Activated CD8-positive, alpha-beta T cell treated with anti-CD3 and anti-CD28 coated beads, Interleukin-2, amount 10 ng/mL, durations not matched to agents 7 days and 5 days (primary cell): ENCODE results near the gene LHX5. TPM values are rescaled to one million over a fixed set of nuclear protein-coding genes. Genes with fewer than 3 reads are reported as not detected.

Experiments
- ATAC-seq: fragments of 150-1000 bp; cut with Tn5 transposase; one replicate; pipeline ENCODE4 v1.10.0; 2021; ENCODE audit warnings: moderate library complexity
- CTCF ChIA-PET: fragments of 350-600 bp; sonication (Branson Sonifier 250); formaldehyde crosslinking; loops from one replicate; lab custom pipeline; 2021; ENCODE audit warnings: antibody characterized with exemption; lab: Charles Lee
- POLR2A ChIA-PET: fragments of 350-600 bp; sonication (Branson Sonifier 250); formaldehyde crosslinking; loops from one replicate; lab custom pipeline; 2021; ENCODE audit warnings: antibody characterized with exemption; lab: Charles Lee
- DNase-seq: peaks from one replicate; pipeline ENCODE4 v3.0.0-alpha.2; 2020
- H3K27ac Mint-ChIP-seq: one replicate; pipeline ENCODE4 v1.8.0; 2021; ENCODE audit warnings: mild to moderate bottlenecking, mixed read lengths
- H3K27me3 Mint-ChIP-seq: one replicate; pipeline ENCODE4 v1.8.0; 2021; ENCODE audit warnings: low read depth, mixed read lengths
- H3K36me3 Mint-ChIP-seq: one replicate; pipeline ENCODE4 v1.8.0; 2021; ENCODE audit warnings: low read depth, mixed read lengths
- H3K4me1 Mint-ChIP-seq: one replicate; pipeline ENCODE4 v1.8.0; 2021; ENCODE audit warnings: low read depth, mixed read lengths
- H3K4me3 Mint-ChIP-seq: one replicate; pipeline ENCODE4 v1.8.0; 2021; ENCODE audit warnings: mild to moderate bottlenecking, mixed read lengths
- H3K9me3 Mint-ChIP-seq: one replicate; pipeline ENCODE4 v1.8.0; 2022; ENCODE audit warnings: mixed read lengths; ENCODE audit not compliant: insufficient read depth
- total RNA-seq, 2 experiments: library from RNA; stranded (reverse); gene quantifications; one replicate each; pipeline ENCODE4 v1.2.3, GENCODE V29; 2021

LHX5 gene
- not detected for total RNA-seq

- Mint-ChIP-seq H3K4me3 (no peak within 1 kb of the TSS), H3K4me1 (peaks cover 21% of the 10 kb centered on the region), H3K27ac (no peak within 1 kb of the TSS), H3K9me3 (no peaks in the 10 kb centered on the region), H3K27me3 (peaks cover 85% of the 10 kb centered on the region), H3K36me3 (no peaks in the 10 kb centered on the region)
- ChIA-PET CTCF (no interaction called here), POLR2A (no interaction called here)
- ATAC-seq (no peak), DNase-seq (no peak)
These were observed at the start of gene LHX5 for GRCh38 chr12:113471619-113472171. Gene LHX5, minus strand, starts transcription at chr12:113471871. Its CDS starts 373 bp downstream, at chr12:113471498.

GRCh38 chr12:113519464-113520307 is 48.0 kb upstream of the LHX5 start:
- no peaks in the 10 kb centered on the region for H3K9me3 Mint-ChIP-seq
- ATAC-seq (no peak), DNase-seq (no peak)
- H3K36me3 Mint-ChIP-seq: no peaks in the 10 kb centered on the region
- H3K27ac Mint-ChIP-seq: no peak overlapping the region
- H3K27me3 Mint-ChIP-seq: peaks cover 47% of the 10 kb centered on the region
- ChIA-PET POLR2A (no interaction called here), CTCF (no interaction called here)
- no peak overlapping the region for H3K4me3 Mint-ChIP-seq
- H3K4me1 Mint-ChIP-seq: no peaks in the 10 kb centered on the region

GRCh38 chr12:113515082-113515856 is 43.6 kb upstream of the LHX5 start:
- Mint-ChIP-seq H3K27ac (no peak overlapping the region), H3K36me3 (no peaks in the 10 kb centered on the region), H3K4me3 (no peak overlapping the region), H3K4me1 (no peaks in the 10 kb centered on the region), H3K9me3 (no peaks in the 10 kb centered on the region), H3K27me3 (peaks cover 47% of the 10 kb centered on the region)
- DNase-seq (no peak), ATAC-seq (no peak)
- CTCF ChIA-PET: no interaction called here
- POLR2A ChIA-PET: no interaction called here

GRCh38 chr12:113514602-113515001 is 42.9 kb upstream of the LHX5 start:
- Mint-ChIP-seq H3K4me3 (no peak overlapping the region), H3K36me3 (no peaks in the 10 kb centered on the region), H3K27ac (no peak overlapping the region), H3K9me3 (no peaks in the 10 kb centered on the region), H3K4me1 (no peaks in the 10 kb centered on the region), H3K27me3 (peaks cover 41% of the 10 kb centered on the region)
- ChIA-PET POLR2A (no interaction called here), CTCF (no interaction called here)
- DNase-seq (no peak), ATAC-seq (no peak)

- Mint-ChIP-seq H3K27me3 (peaks cover 28% of the 10 kb centered on the region), H3K4me3 (no peak overlapping the region)
- ATAC-seq: no peak
These were observed 40.9 kb upstream of the LHX5 start for GRCh38 chr12:113512568-113512967.

GRCh38 chr12:113506867-113507266 is 35.2 kb upstream of the LHX5 start:
- ATAC-seq (no peak), DNase-seq (no peak)
- Mint-ChIP-seq H3K27ac (no peak overlapping the region), H3K36me3 (no peaks in the 10 kb centered on the region), H3K9me3 (no peaks in the 10 kb centered on the region), H3K4me3 (no peak overlapping the region), H3K4me1 (no peaks in the 10 kb centered on the region), H3K27me3 (peaks cover 7% of the 10 kb centered on the region)
- POLR2A ChIA-PET: no interaction called here
- CTCF ChIA-PET: no interaction called here

More at GRCh38 chr12:113512568-113512967, 40.9 kb upstream of the LHX5 start:
- ChIA-PET CTCF (no interaction called here), POLR2A (no interaction called here)
- Mint-ChIP-seq H3K27ac (no peak overlapping the region), H3K4me1 (no peaks in the 10 kb centered on the region), H3K9me3 (no peaks in the 10 kb centered on the region), H3K36me3 (no peaks in the 10 kb centered on the region)
- no peak for DNase-seq

- POLR2A ChIA-PET: no interaction called here
- ATAC-seq (no peak), DNase-seq (no peak)
- H3K27me3 Mint-ChIP-seq: peaks cover 8% of the 10 kb centered on the region
- no peaks in the 10 kb centered on the region for H3K9me3 Mint-ChIP-seq
- CTCF ChIA-PET: no interaction called here
- H3K4me3 Mint-ChIP-seq: no peak overlapping the region
- no peak overlapping the region for H3K27ac Mint-ChIP-seq
- H3K36me3 Mint-ChIP-seq: no peaks in the 10 kb centered on the region
- no peaks in the 10 kb centered on the region for H3K4me1 Mint-ChIP-seq
These were observed 34.3 kb upstream of the LHX5 start for GRCh38 chr12:113505941-113506340.

- H3K4me1 Mint-ChIP-seq: no peaks in the 10 kb centered on the region
- ChIA-PET POLR2A (no interaction called here), CTCF (no interaction called here)
- no peak overlapping the region for H3K4me3 Mint-ChIP-seq
- ATAC-seq (no peak), DNase-seq (no peak)
- H3K27ac Mint-ChIP-seq: no peak overlapping the region
- H3K27me3 Mint-ChIP-seq: peaks cover 16% of the 10 kb centered on the region
- H3K9me3 Mint-ChIP-seq: no peaks in the 10 kb centered on the region
- no peaks in the 10 kb centered on the region for H3K36me3 Mint-ChIP-seq
These were observed 33.2 kb upstream of the LHX5 start for GRCh38 chr12:113504917-113505316.

GRCh38 chr12:113500782-113501311 is 29.2 kb upstream of the LHX5 start:
- Mint-ChIP-seq H3K4me3 (no peak overlapping the region), H3K27ac (no peak overlapping the region), H3K27me3 (peaks cover 13% of the 10 kb centered on the region), H3K36me3 (no peaks in the 10 kb centered on the region), H3K9me3 (no peaks in the 10 kb centered on the region), H3K4me1 (no peaks in the 10 kb centered on the region)
- ATAC-seq: no peak
- CTCF ChIA-PET: no interaction called here
- POLR2A ChIA-PET: no interaction called here
- no peak for DNase-seq

- no peak for ATAC-seq
- Mint-ChIP-seq H3K4me1 (no peaks in the 10 kb centered on the region), H3K36me3 (no peaks in the 10 kb centered on the region), H3K4me3 (no peak overlapping the region), H3K27ac (no peak overlapping the region), H3K27me3 (peaks cover 13% of the 10 kb centered on the region), H3K9me3 (no peaks in the 10 kb centered on the region)
- POLR2A ChIA-PET: no interaction called here
- DNase-seq: no peak
- CTCF ChIA-PET: no interaction called here
These were observed 28.6 kb upstream of the LHX5 start for GRCh38 chr12:113500306-113500675.

GRCh38 chr12:113498490-113498889 is 26.8 kb upstream of the LHX5 start:
- Mint-ChIP-seq H3K27me3 (peaks cover 13% of the 10 kb centered on the region), H3K4me3 (no peak overlapping the region), H3K4me1 (no peaks in the 10 kb centered on the region), H3K36me3 (no peaks in the 10 kb centered on the region), H3K27ac (no peak overlapping the region), H3K9me3 (no peaks in the 10 kb centered on the region)
- ATAC-seq (no peak), DNase-seq (no peak)
- CTCF ChIA-PET: no interaction called here
- POLR2A ChIA-PET: no interaction called here

- Mint-ChIP-seq H3K27me3 (peaks cover 15% of the 10 kb centered on the region), H3K27ac (no peak overlapping the region), H3K4me1 (no peaks in the 10 kb centered on the region), H3K9me3 (no peaks in the 10 kb centered on the region), H3K4me3 (no peak overlapping the region), H3K36me3 (no peaks in the 10 kb centered on the region)
- ATAC-seq (no peak), DNase-seq (no peak)
- POLR2A ChIA-PET: no interaction called here
- CTCF ChIA-PET: no interaction called here
These were observed 26.0 kb upstream of the LHX5 start for GRCh38 chr12:113497693-113498092.
